ENCODE measurements around the gene IFNK. TPM values are rescaled to one million over a fixed set of nuclear protein-coding genes. Genes with fewer than 3 reads are reported as not detected.

Gene IFNK, protein sequence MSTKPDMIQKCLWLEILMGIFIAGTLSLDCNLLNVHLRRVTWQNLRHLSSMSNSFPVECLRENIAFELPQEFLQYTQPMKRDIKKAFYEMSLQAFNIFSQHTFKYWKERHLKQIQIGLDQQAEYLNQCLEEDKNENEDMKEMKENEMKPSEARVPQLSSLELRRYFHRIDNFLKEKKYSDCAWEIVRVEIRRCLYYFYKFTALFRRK
- total RNA-seq: not detected in 2 replicates
- long read RNA-seq: 0 reads

DNA sequence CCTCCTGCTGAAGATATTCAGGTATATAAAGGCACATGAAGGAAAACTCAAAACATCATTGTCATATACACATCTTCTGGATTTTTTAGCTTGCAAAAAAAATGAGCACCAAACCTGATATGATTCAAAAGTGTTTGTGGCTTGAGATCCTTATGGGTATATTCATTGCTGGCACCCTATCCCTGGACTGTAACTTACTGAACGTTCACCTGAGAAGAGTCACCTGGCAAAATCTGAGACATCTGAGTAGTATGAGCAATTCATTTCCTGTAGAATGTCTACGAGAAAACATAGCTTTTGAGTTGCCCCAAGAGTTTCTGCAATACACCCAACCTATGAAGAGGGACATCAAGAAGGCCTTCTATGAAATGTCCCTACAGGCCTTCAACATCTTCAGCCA, at the start of gene IFNK:
IFNK (plus strand) TSS at position 55 of the 400 bp plus-strand sequence; CDS start at position 102, 47 bp downstream.
- DNase-seq (ENCODE audit: low spot score, unreplicated experiment): no peak
- H3K27me3 Mint-ChIP-seq: no peaks in the 10 kb centered on the region
- no peak within 1 kb of the TSS for H3K4me3 Mint-ChIP-seq (ENCODE audit: low read depth)
- peaks cover 5% of the 10 kb centered on the region for H3K36me3 Mint-ChIP-seq (ENCODE audit: insufficient read depth)
- H3K27ac Mint-ChIP-seq: no peak within 1 kb of the TSS
- peaks cover 12% of the 10 kb centered on the region for H3K4me1 Mint-ChIP-seq (ENCODE audit: low read depth)
- TF ChIP-seq, protein P1, sequence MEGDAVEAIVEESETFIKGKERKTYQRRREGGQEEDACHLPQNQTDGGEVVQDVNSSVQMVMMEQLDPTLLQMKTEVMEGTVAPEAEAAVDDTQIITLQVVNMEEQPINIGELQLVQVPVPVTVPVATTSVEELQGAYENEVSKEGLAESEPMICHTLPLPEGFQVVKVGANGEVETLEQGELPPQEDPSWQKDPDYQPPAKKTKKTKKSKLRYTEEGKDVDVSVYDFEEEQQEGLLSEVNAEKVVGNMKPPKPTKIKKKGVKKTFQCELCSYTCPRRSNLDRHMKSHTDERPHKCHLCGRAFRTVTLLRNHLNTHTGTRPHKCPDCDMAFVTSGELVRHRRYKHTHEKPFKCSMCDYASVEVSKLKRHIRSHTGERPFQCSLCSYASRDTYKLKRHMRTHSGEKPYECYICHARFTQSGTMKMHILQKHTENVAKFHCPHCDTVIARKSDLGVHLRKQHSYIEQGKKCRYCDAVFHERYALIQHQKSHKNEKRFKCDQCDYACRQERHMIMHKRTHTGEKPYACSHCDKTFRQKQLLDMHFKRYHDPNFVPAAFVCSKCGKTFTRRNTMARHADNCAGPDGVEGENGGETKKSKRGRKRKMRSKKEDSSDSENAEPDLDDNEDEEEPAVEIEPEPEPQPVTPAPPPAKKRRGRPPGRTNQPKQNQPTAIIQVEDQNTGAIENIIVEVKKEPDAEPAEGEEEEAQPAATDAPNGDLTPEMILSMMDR (IDR thresholded peaks at IDR 0.05; ENCODE audit: unreplicated experiment): no peak
- no peaks in the 10 kb centered on the region for H3K9me3 Mint-ChIP-seq (ENCODE audit: low read depth)

DNA sequence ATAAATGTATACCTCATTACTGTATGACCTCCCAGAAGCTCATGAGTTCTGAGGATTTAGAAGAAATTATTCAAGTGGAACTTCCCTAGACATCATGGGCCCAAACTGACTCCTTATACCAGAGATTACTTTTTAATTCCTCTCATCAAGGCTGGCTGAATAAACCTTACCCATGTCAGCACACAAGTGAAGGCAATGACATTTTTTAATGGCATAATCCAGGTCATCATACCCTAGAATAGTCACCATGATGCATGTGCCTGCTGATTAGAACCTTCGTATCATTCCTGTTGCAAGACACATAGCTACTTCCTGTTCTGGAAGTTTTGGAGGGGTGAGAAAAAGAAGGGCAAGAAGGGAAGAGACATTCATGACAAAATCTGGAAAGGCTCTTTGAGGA, 49.8 kb upstream of the IFNK start:
- H3K36me3 Mint-ChIP-seq (ENCODE audit: insufficient read depth): peaks cover 9% of the 10 kb centered on the region
- TF ChIP-seq, protein P1 (IDR thresholded peaks at IDR 0.05; ENCODE audit: unreplicated experiment): no peak
- no peak for DNase-seq (ENCODE audit: low spot score, unreplicated experiment)
- no peak overlapping the region for H3K27ac Mint-ChIP-seq
- H3K27me3 Mint-ChIP-seq: no peaks in the 10 kb centered on the region
- no peak overlapping the region for H3K4me3 Mint-ChIP-seq (ENCODE audit: low read depth)
- H3K4me1 Mint-ChIP-seq (ENCODE audit: low read depth): peaks cover 14% of the 10 kb centered on the region
- peaks cover 11% of the 10 kb centered on the region for H3K9me3 Mint-ChIP-seq (ENCODE audit: low read depth)

DNA sequence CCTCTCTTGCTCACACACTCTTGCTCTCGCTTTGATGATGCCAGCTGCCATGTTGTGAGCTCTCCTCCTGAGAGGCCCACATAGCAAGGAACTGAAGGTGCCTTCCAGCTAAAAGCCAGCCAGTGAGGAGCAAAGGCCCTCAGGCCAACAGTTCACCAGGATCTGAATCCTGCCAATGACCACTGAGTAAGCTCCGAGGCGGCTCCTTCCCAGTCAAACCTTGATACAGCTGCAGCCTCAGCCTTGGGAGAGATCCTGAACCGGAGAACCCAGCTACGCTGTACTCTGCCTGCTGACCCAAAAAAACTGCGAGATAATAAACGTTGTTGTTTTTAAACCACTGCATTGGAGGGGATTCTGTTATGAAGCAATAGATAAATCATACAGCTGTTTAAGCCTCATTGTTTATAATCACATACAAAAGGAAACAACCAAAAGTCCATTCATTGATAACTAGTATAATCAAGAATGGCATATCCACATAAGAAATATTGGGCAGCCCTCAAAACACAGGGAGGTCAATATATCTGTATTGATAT, 49.0 kb upstream of the IFNK start:
- H3K36me3 Mint-ChIP-seq (ENCODE audit: insufficient read depth): peaks cover 9% of the 10 kb centered on the region
- DNase-seq (ENCODE audit: low spot score, unreplicated experiment): no peak
- H3K4me1 Mint-ChIP-seq (ENCODE audit: low read depth): peaks cover 12% of the 10 kb centered on the region
- H3K9me3 Mint-ChIP-seq (ENCODE audit: low read depth): peaks cover 12% of the 10 kb centered on the region
- no peak overlapping the region for H3K4me3 Mint-ChIP-seq (ENCODE audit: low read depth)
- H3K27ac Mint-ChIP-seq: no peak overlapping the region
- TF ChIP-seq, protein P1 (IDR thresholded peaks at IDR 0.05; ENCODE audit: unreplicated experiment): no peak
- H3K27me3 Mint-ChIP-seq: no peaks in the 10 kb centered on the region

DNA sequence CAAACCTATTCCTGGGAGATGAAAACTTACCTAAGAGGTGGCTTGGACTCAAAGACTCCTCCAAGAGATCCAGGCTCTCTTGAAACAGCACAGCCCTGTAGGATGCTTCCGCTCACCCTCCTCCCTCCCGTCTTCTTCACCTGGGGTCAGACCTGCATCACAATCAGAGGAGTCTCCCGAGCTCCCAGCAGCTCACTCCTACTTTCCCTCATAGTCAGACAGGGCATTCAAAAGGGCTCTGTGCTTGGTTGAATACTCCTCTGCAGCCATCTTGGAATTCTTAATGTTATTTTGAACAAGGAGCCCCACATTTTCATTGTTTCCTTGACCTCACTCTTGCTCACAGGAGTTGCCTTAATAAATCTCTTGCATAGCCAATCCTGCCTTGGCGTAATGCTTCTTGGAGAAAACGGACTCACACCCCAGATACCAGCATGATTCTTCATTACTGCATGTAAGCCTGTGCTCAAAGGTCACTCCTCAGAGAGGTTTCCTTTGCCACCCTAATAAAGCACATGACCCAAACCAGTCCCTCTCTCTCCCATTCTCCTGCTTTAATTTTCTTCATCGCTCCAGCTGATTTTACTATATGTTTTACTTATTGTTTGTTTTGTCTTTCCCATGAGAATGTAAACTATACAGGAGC, 47.1 kb upstream of the IFNK start:
- peaks cover 4% of the 10 kb centered on the region for H3K4me1 Mint-ChIP-seq (ENCODE audit: low read depth)
- peaks cover 16% of the 10 kb centered on the region for H3K9me3 Mint-ChIP-seq (ENCODE audit: low read depth)
- H3K36me3 Mint-ChIP-seq (ENCODE audit: insufficient read depth): peaks cover 16% of the 10 kb centered on the region
- TF ChIP-seq, protein P1 (IDR thresholded peaks at IDR 0.05; ENCODE audit: unreplicated experiment): no peak
- no peak overlapping the region for H3K4me3 Mint-ChIP-seq (ENCODE audit: low read depth)
- no peak overlapping the region for H3K27ac Mint-ChIP-seq
- H3K27me3 Mint-ChIP-seq: no peaks in the 10 kb centered on the region
- DNase-seq (ENCODE audit: low spot score, unreplicated experiment): no peak

DNA sequence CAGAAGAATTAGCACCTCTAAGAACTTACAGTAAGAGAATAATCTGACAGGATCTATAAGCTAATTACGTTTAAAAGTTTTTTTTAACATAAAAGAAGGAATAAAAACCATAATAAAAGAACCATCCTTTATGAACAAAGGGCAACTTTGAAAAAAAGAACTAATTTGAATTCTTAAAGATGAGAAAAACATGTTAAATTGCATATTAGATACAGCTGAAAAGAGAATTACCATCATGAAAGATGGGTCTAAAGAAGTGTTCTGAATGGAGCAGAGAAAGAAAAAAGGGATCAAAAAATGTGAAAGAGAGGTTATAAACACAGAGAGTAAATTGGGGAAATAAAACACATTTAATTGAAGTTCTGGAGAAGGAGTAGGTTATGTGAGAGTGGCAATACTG, 45.8 kb upstream of the IFNK start:
- H3K27me3 Mint-ChIP-seq: no peaks in the 10 kb centered on the region
- TF ChIP-seq, protein P1 (IDR thresholded peaks at IDR 0.05; ENCODE audit: unreplicated experiment): no peak
- H3K36me3 Mint-ChIP-seq (ENCODE audit: insufficient read depth): peaks cover 17% of the 10 kb centered on the region
- no peak overlapping the region for H3K27ac Mint-ChIP-seq
- H3K4me1 Mint-ChIP-seq (ENCODE audit: low read depth): no peaks in the 10 kb centered on the region
- peaks cover 16% of the 10 kb centered on the region for H3K9me3 Mint-ChIP-seq (ENCODE audit: low read depth)
- H3K4me3 Mint-ChIP-seq (ENCODE audit: low read depth): no peak overlapping the region
- no peak for DNase-seq (ENCODE audit: low spot score, unreplicated experiment)
